Fibroblast of peridontal ligament (primary cell): ENCODE measurements around the gene NSUN2.
"Not testable (repeated sequence)": the region's sequence is repeated elsewhere in the genome, so short reads cannot be mapped to it uniquely, and the experiment has no call there.

Source experiments
- DNase-seq: peaks from one replicate; pipeline ENCODE4 v3.0.0-alpha.2; 2010; ENCODE audit errors: extremely low read depth

NSUN2 gene

GRCh38 chr5:6583049-6583880, 49.6 kb downstream of the NSUN2 start:
- DNase-seq = no peak

- no peak for DNase-seq
Observed at GRCh38 chr5:6582507-6583048, 50.3 kb downstream of the NSUN2 start.

- no peak for DNase-seq
Observed at GRCh38 chr5:6581559-6582426, 51.1 kb downstream of the NSUN2 start.

- no peak for DNase-seq
Observed at GRCh38 chr5:6581090-6581489, 51.8 kb downstream of the NSUN2 start.

- no peak for DNase-seq
Observed at GRCh38 chr5:6579535-6579934, 53.3 kb downstream of the NSUN2 start.

GRCh38 chr5:6578676-6579343, 54.0 kb downstream of the NSUN2 start:
- no peak for DNase-seq

- DNase-seq = peak; percentile 70
Observed at GRCh38 chr5:6576861-6577501, 55.9 kb downstream of the NSUN2 start.

GRCh38 chr5:6574537-6575245, 58.2 kb downstream of the NSUN2 start:
- no peak for DNase-seq

- DNase-seq = no peak
Observed at GRCh38 chr5:6574111-6574510, 58.7 kb downstream of the NSUN2 start.

- no peak for DNase-seq
Observed at GRCh38 chr5:6573651-6574101, 59.2 kb downstream of the NSUN2 start.

GRCh38 chr5:6572825-6573380, 59.9 kb downstream of the NSUN2 start:
- no peak for DNase-seq

GRCh38 chr5:6572086-6572824, 60.6 kb downstream of the NSUN2 start:
- DNase-seq = no peak

GRCh38 chr5:6571607-6572006, 61.2 kb downstream of the NSUN2 start:
- not testable (repeated sequence) for DNase-seq

- DNase-seq = no peak
Observed at GRCh38 chr5:6570530-6570929, 62.3 kb downstream of the NSUN2 start.

- DNase-seq = no peak
Observed at GRCh38 chr5:6568889-6569288, 64.0 kb downstream of the NSUN2 start.

GRCh38 chr5:6568383-6568782, 64.5 kb downstream of the NSUN2 start:
- DNase-seq = no peak

GRCh38 chr5:6567835-6568234, 65.0 kb downstream of the NSUN2 start:
- no peak for DNase-seq

GRCh38 chr5:6567068-6567467, 65.8 kb downstream of the NSUN2 start:
- no peak for DNase-seq

- DNase-seq = no peak
Observed at GRCh38 chr5:6565492-6565891, 67.4 kb downstream of the NSUN2 start.
